Measurements from ENCODE around the gene CNBD2.

CNBD2 gene

DNA sequence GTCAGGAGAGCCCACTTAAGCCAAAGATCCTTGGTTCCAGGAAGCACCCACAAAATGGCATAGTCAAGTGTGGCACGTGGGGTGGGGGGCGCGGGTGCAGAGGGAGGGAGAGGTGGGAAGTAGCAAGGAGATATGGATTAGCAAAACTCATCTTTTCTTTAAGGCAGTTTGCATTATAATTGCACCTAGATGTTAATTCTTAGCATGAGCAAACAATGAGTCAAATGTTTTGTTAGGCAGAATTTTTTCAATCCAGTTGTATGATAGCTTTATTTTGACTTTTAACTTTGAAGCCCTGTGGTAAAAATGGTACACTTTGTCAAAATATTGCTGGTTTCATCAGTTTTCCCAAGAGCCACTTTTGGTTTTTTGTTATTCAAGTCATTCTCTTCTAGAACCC, 29.1 kb upstream of the CNBD2 start:
- no peak overlapping the region for H3K4me3 ChIP-seq (ENCODE audit: low read depth, low read length)
- peaks cover 3 to 46% of the 10 kb centered on the region in 2 experiments; a peak in 2 of 3 replicates for H3K36me3 ChIP-seq (ENCODE audit: control insufficient read depth in 2 of 2, insufficient read depth in 1 of 2, low read length in 2 of 2)
- POLR2A ChIA-PET = no interaction called here
- CTCF ChIA-PET = no interaction called here
- no peak for TF ChIP-seq ZNF280D (tag by site-specific recombination; IDR thresholded peaks at IDR 0.05)
- no peak for TF ChIP-seq WT1 (tag by site-specific recombination; IDR thresholded peaks at IDR 0.05)
- TF ChIP-seq GLIS1 (tag by site-specific recombination; IDR thresholded peaks at IDR 0.05) = no peak
- no peak for TF ChIP-seq SP7 (tag by site-specific recombination; IDR thresholded peaks at IDR 0.05)
- no peak for TF ChIP-seq ZFP3 (tag by site-specific recombination; IDR thresholded peaks at IDR 0.05; ENCODE audit: low read depth)
- TF ChIP-seq, protein P1, sequence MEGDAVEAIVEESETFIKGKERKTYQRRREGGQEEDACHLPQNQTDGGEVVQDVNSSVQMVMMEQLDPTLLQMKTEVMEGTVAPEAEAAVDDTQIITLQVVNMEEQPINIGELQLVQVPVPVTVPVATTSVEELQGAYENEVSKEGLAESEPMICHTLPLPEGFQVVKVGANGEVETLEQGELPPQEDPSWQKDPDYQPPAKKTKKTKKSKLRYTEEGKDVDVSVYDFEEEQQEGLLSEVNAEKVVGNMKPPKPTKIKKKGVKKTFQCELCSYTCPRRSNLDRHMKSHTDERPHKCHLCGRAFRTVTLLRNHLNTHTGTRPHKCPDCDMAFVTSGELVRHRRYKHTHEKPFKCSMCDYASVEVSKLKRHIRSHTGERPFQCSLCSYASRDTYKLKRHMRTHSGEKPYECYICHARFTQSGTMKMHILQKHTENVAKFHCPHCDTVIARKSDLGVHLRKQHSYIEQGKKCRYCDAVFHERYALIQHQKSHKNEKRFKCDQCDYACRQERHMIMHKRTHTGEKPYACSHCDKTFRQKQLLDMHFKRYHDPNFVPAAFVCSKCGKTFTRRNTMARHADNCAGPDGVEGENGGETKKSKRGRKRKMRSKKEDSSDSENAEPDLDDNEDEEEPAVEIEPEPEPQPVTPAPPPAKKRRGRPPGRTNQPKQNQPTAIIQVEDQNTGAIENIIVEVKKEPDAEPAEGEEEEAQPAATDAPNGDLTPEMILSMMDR (tag by site-specific recombination; IDR thresholded peaks at IDR 0.05) = no peak
- no peak for TF ChIP-seq ZNF19 (tag by site-specific recombination; IDR thresholded peaks at IDR 0.05; ENCODE audit: low read depth)
- TF ChIP-seq, protein P2, sequence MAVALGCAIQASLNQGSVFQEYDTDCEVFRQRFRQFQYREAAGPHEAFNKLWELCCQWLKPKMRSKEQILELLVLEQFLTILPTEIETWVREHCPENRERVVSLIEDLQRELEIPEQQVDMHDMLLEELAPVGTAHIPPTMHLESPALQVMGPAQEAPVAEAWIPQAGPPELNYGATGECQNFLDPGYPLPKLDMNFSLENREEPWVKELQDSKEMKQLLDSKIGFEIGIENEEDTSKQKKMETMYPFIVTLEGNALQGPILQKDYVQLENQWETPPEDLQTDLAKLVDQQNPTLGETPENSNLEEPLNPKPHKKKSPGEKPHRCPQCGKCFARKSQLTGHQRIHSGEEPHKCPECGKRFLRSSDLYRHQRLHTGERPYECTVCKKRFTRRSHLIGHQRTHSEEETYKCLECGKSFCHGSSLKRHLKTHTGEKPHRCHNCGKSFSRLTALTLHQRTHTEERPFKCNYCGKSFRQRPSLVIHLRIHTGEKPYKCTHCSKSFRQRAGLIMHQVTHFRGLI (tag by site-specific recombination; IDR thresholded peaks at IDR 0.05) = no peak
- TF ChIP-seq, protein P3, sequence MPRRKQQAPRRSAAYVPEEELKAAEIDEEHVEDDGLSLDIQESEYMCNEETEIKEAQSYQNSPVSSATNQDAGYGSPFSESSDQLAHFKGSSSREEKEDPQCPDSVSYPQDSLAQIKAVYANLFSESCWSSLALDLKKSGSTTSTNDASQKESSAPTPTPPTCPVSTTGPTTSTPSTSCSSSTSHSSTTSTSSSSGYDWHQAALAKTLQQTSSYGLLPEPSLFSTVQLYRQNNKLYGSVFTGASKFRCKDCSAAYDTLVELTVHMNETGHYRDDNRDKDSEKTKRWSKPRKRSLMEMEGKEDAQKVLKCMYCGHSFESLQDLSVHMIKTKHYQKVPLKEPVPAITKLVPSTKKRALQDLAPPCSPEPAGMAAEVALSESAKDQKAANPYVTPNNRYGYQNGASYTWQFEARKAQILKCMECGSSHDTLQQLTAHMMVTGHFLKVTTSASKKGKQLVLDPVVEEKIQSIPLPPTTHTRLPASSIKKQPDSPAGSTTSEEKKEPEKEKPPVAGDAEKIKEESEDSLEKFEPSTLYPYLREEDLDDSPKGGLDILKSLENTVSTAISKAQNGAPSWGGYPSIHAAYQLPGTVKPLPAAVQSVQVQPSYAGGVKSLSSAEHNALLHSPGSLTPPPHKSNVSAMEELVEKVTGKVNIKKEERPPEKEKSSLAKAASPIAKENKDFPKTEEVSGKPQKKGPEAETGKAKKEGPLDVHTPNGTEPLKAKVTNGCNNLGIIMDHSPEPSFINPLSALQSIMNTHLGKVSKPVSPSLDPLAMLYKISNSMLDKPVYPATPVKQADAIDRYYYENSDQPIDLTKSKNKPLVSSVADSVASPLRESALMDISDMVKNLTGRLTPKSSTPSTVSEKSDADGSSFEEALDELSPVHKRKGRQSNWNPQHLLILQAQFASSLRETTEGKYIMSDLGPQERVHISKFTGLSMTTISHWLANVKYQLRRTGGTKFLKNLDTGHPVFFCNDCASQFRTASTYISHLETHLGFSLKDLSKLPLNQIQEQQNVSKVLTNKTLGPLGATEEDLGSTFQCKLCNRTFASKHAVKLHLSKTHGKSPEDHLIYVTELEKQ (tag by site-specific recombination; IDR thresholded peaks at IDR 0.05; ENCODE audit: borderline replicate concordance) = no peak
- no peak for TF ChIP-seq ZNF76 (tag by site-specific recombination; IDR thresholded peaks at IDR 0.05; ENCODE audit: borderline replicate concordance, low read depth)
- no peak for TF ChIP-seq ZBTB7A (tag by site-specific recombination; IDR thresholded peaks at IDR 0.05; ENCODE audit: low read depth)
- TF ChIP-seq KLF9 (tag by site-specific recombination; IDR thresholded peaks at IDR 0.05; ENCODE audit: low read depth) = no peak
- TF ChIP-seq ZNF707 (tag by site-specific recombination; IDR thresholded peaks at IDR 0.05) = no peak
- TF ChIP-seq HOXA7 (CRISPR knock-in tag; IDR thresholded peaks at IDR 0.05; ENCODE audit: borderline replicate concordance) = no peak
- no peak for TF ChIP-seq ZNF558 (tag by site-specific recombination; IDR thresholded peaks at IDR 0.05)
- no peak for TF ChIP-seq ZNF664 (tag by site-specific recombination; IDR thresholded peaks at IDR 0.05)
- no peak for TF ChIP-seq ZNF645 (tag by site-specific recombination; IDR thresholded peaks at IDR 0.05)
- no peak for TF ChIP-seq ZNF362 (tag by site-specific recombination; IDR thresholded peaks at IDR 0.05)
- no peaks in the 10 kb centered on the region for H3K4me1 ChIP-seq (ENCODE audit: control insufficient read depth, insufficient read depth, low read length)
- H3K27ac ChIP-seq (ENCODE audit: extremely low read depth, low read depth, low read length) = no peak overlapping the region
- no peaks in the 10 kb centered on the region for H3K9me3 ChIP-seq (ENCODE audit: control insufficient read depth, insufficient read depth, low read depth, low read length)
